Tongue (tissue), 2 donors: ENCODE measurements around the gene VPS26A. TPM values are rescaled to one million over a fixed set of nuclear protein-coding genes. Genes with fewer than 3 reads are reported as not detected.

Source experiments
- small RNA-seq: library from RNA; depleted of rRNA; stranded (forward); fragments of <200 nt; gene quantifications from one replicate; pipeline ENCODE3, GENCODE V24; 2014; ENCODE audit warnings: low replicate concordance
- total RNA-seq: library from RNA; depleted of rRNA; stranded (reverse); fragments of >200 nt; gene quantifications from one replicate; pipeline ENCODE4 v1.2.3, GENCODE V29; 2014

The VPS26A gene
- total RNA-seq, 1 donor from 2014 or later: 51.5 TPM

Small RNA genes lying within 50 kb of the gene (small RNA-seq; reads per million reads assigned to genes)
- not detected for gene RF00017

Other genes with a start within 250 kb of the VPS26A start
- 47.7 TPM for gene DDX50, start 222.9 kb upstream of the VPS26A start, total RNA-seq
- 47.5 TPM for gene DDX21, start 168.0 kb upstream of the VPS26A start, total RNA-seq
- gene KIFBP, start 135.4 kb upstream of the VPS26A start, total RNA-seq: 33.0 TPM
- gene SRGN, start 36.1 kb upstream of the VPS26A start, total RNA-seq: 49.6 TPM
- 20.7 TPM for gene SUPV3L1, start 56.1 kb downstream of the VPS26A start, total RNA-seq
- 0.51 TPM for gene HKDC1, start 96.2 kb downstream of the VPS26A start, total RNA-seq
- 82.1 TPM for gene HK1, start 154.3 kb downstream of the VPS26A start, total RNA-seq